Stimulated activated CD4-positive, alpha-beta T cell treated with anti-CD3 and anti-CD28 coated beads, Interleukin-4, amount 100 ng/mL, for 48 hours (primary cell): ENCODE measurements around the gene RAPGEF1.
A peak's percentile ranks its signal among the peaks of the same experiment; 100 is the strongest.
"Not testable (repeated sequence)": the region's sequence is repeated elsewhere in the genome, so short reads cannot be mapped to it uniquely, and the experiment has no call there.

Experiments used
- DNase-seq, 2 donors: peaks; one replicate each; pipeline ENCODE4 v3.0.0-alpha.2; 2020; ENCODE audit warnings: low read depth in 2 of 2

Gene RAPGEF1

DNA sequence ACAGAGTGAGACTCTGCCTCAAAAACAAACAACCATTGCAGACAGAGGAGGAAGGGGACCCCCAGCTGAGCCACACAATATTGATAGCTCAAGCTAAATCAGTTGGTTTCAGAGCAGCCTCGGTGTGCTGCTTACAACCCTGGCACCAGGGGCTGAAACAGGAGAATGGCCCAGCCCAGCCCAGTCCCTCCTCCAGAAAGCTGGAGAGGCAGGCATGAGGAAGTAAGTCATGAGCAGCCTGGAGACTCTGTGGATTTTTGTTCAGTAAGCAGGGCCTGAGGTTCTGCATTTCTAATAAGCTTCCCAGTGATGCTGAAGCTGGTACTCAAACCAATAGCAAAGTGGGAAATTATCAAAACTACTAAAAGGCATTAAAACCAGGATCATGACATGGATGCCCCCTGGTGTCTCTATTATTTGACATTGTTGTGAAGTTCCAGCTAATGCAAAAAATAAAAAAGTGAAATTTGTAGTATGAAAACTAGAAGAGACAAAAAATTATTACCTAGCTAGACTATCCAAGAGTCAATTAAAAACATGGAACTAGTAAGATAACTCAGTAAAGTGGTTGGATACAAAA is 180.4 kb downstream of the RAPGEF1 start:
- no peak for DNase-seq

DNA sequence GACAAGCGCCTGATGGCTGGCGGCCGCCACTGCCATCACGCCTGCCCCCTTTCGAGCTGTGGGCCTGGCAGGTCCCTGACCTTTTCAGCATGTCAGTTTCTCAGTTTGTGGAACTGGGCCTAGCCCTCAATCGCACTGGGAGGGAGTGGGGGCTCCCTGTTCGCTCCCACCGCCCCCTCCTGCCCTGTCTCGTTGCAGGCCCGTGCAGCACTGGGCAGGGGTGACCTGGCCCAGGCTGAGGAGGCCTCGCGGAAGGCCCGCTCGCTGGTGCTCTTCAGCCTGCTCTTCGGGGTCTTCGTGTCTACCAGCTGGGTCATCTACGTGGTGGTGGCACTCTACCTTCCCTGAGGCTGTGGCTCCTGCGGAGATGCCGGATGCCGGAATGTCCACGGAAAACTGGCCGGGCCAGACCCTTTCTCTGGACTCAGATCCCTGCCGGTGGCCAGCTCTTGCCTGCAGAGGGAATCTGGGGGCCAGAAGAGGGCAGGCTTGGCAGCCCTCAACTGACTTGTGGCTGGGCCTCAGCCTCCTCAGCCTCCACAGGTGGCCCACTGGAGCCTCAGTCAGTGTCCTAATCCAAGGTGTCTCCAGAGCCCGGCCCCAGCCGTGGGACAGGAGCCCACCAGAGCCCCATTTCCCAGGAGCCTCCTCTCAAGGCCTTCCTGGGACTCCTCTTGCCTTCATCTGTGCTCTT is 181.9 kb downstream of the RAPGEF1 start:
- DNase-seq, result no peak

DNA sequence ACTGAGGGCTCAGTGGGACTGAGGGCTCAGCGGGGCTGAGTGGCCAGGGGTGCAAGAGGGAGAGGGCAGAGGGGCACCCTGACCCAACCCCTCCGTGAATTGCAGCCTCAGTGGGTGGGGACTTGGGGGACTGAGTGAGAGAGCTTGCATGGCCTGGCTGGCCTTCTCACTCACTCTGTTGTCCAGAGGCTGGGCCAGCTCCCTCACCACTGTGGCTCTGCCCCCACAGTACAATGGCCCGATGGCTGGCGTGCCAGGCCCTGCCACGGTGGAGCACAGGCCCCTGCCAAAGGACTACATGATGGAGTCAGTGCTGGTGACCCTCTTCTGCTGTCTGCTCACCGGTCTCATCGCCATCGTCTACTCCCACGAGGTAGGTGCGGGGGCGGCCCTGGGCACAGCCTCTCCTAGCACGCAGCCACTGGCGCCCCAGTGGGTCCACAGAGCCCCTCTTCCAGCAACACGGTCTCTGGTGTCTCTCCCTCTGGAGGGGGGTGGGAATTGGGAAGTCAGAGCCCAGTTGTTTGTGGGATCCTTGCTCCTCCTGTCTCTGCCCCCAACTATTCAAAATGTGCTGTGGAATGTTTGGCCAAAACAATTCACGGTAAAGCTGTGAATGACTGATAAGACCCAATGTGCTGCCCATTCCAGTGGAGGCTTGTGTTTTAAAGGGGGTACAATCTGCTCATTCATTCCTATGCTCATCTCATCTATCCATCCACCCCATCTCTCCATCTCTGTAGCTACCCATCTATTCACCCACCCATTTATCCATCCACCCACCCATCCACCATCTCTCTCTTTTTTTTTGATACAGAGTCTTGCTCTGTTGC is 183.8 kb downstream of the RAPGEF1 start:
- no peak for DNase-seq

DNA sequence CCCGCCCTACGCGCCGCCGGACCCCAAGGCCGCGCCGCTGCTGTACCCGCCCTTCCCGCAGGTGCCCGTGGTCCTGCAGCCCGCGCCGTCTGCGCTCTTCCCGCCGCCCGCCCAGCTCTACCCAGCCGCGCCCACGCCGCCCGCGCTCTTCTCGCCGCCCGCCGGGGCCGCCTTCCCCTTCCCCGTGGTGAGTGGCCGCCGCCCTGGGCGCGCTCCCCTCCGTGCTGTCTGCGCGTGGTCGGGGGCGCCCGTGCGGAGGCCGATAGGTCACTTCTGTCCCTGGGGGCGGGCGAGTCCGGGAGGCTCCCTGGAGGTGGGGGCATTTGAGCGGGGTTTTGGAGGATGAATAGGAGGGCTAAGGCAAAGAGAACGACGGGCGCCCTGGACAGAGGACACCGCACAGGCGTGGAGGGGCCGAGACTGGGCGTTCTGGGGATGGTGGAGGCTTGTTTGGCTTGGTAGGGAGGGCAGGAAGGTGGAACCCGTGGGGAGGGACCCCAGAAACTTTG is 185.0 kb downstream of the RAPGEF1 start:
- DNase-seq, result no peak

DNA sequence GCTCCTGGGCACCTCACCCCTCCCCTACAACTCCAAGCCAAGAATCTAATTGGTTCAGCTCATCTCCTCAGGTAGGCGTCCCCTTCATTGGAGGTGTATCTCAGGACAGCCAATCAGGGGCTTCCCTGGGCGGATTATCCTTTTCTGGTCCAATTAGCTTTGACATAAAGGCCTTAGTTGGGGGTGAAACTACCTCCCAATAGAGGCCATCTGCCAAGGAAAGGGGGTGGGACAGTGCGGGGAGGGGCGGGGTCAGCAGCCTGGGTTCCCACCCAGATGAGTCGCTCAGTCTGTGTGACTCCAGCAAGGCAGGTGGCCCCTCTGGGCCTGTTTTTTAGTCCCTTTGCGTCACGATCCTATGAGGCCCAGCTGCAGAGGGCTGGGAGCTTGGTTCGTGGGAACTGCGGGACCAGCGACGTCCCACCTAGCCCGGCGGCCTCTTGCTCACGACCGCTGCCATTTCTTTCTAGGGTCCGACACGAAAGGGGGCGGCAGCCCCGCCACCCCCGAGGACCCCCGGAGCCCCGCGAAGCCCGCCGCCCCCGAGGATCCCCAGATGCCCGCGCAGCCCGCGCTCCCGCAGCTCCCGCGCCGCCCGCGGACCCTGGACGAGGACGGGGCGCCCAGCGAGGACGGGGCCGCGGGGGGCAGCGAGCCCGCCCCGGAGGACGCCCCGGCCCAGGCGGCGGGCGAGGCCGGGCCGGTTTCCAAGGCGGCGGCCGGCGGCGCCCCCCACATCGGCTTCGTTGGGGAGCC is 185.6 kb downstream of the RAPGEF1 start:
- DNase-seq, result no peak

DNA sequence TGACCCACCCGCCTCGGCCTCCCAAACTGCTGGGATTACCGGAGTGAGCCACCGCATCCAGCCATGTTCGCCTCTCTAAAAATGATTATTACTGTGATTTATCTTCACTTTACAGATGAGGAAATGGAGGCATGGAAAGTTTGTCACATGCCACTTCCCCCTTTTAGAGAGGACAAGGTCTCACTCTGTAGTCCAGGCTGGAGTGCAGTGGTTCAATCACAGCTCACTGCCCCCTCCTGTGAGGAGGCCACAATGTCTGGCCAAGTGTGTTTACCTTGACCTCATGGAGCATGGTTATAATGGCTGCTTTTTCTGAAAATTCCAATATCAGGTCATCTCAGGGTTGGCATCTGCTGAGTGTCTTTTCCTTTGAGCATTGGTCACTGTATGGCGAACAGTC is 187.8 kb downstream of the RAPGEF1 start:
- no peak for DNase-seq

DNA sequence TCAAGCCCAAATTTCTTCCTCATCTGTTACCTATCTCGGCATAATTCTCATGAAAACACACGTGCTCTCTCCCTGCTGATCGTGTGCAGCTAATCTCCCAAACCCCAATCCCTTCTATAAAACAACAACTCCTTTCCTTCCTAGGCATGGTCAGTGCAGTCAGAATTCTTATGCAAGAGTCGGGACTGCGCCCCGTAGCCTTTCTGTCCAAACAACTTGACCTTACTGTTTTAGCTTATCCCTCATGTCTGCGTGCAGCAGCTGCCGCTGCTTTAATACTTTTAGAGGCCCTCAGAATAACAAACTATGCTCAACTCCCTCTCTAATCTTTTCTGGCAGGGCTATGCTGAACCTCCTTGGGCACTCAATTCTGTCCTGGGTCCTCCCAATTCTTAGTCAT is 189.4 kb downstream of the RAPGEF1 start:
- DNase-seq, result not testable (repeated sequence)

DNA sequence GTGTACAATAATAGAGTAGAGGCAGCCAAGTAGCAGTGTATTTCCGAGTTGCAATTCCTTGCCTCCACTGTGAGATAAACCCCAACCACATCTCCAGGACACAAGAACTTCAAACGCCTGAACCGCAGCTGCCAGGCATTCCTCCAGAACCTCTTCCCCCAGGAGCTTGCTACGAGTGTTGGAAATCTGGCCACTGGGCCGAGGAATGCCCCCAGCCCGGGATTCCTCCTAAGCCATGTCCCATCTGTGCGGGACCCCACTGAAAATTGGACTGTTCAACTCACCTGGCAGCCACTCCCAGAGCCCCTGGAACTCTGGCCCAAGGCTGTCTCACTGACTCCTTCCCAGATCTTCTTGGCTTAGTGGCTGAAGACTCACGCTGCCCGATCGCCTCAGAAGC is 190.7 kb downstream of the RAPGEF1 start:
- DNase-seq, result not testable (repeated sequence)

DNA sequence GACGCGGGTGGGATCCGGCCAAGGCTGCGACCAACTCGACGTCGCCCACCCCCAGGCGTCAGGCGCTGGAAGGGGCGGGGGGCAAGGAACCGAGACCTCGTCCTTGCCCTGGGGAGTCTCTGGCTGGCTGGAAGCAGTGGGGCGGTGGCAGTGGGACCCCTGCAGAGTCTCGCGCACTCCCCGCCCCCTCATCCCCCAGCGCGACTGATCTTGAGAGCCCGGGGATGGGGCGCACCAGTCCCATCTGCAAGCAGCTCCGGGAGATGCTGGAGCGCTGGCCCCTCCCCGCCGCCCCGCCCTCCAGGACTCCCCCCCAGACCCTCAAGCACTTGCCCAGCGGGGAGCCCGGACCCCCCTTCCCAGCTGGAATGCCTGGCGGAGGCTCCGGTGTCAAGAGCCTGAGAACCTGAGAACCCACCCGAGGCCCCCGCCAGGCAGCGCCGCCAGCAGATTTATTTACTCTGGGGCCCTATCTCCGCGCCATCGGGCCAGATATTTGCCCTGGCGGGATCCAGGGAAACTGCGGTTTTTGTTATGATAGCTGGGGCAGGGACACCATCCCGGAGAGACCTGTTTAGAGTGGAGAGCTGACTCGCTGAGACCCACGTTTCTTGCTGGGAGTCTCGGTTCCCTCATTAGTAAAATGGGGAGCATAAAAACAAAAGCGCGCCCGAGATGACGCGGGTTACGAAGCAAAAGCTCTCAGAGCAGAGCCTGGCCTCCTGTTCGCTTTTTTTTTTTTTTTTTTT is 193.4 kb downstream of the RAPGEF1 start:
- DNase-seq, result no peak

DNA sequence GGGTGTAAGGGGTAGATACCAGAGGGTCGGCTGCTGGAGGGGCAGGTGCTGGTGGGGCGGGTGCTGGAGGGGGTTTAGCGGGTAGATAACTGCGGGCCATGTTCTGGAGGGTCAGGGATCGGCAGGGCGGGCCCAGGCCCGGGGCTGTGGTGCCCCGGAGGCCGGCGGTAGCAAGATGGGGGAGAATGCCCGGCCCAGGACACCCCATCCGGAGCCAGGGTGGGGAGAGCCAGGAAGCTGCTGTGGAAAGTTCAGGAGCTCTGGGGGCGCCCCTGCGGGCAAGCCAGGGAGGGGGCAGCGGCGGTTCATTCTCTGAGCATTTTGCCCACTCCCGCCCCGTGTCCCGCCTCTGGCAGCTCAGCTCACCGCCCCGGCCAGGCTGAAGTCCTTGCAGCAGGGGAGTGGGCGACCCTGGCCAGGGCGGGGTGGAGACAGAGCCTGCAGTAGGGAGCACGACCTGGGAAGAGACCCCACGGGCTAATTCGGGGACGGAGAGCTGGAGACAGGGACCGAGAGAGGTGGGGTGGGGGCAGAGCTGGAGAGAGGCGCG is 194.0 kb downstream of the RAPGEF1 start:
- no peak for DNase-seq

DNA sequence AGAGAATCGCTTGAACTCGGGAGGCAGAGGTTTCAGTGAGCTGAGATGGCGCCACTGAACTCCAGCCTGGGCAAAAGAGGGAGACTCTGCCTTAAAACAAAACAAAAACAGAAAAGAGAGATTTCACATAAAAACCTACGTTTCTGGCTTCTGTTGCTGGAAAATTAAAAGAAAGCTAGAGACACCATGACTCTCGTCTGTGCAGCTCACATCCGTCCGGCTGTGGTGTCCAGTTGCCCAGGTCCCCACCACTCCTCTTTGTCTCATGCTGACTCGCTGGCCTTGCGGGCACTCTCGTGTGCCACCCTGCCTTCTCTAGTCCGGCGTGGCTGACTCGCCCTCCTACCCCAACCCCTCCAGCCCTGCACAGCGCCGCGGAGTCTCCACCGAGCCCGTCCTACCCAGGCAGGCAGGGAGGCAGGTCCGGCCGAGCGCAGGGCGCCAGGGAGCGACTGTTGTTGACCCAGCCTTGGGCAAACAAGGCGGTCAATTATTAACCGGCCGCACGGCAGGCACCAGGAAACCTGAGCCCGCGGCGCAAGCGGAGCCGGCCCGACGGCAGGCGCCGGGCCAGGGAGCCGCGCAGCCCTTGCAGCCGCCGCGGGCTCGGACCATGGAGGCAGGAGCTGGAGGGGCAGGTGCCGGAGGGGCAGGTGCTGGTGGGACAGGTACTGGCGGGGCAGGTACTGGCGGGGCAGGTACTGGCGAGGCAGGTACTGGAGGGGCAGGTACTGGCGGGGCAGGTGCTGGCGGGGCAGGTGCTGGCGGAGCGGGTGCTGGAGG is 194.7 kb downstream of the RAPGEF1 start, which contains the start of gene PRRT1B:
Gene PRRT1B (plus strand): TSS at position 521 of the 783 bp plus-strand sequence. CDS start 93 bp downstream, at position 614.
- no peak for DNase-seq

DNA sequence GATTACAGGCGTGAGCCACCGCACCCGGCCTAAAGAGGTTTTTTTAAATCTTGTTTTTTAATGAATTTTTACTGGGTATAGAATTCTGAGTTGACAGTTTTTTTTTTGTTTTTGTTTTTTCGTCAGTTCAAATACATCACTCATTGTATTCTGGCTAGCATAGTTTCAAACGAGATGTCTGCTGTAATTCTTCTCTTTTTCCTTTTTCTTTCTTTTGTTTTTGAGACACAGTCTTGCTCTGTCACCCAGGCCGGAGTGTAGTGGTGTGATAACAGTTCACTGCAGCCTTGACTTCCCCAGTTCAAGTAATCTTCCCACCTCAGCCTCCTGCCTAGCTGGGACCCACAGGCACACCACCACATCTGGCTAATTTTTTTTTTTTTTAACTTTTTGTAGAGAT is 196.7 kb downstream of the RAPGEF1 start:
- DNase-seq, result no peak

DNA sequence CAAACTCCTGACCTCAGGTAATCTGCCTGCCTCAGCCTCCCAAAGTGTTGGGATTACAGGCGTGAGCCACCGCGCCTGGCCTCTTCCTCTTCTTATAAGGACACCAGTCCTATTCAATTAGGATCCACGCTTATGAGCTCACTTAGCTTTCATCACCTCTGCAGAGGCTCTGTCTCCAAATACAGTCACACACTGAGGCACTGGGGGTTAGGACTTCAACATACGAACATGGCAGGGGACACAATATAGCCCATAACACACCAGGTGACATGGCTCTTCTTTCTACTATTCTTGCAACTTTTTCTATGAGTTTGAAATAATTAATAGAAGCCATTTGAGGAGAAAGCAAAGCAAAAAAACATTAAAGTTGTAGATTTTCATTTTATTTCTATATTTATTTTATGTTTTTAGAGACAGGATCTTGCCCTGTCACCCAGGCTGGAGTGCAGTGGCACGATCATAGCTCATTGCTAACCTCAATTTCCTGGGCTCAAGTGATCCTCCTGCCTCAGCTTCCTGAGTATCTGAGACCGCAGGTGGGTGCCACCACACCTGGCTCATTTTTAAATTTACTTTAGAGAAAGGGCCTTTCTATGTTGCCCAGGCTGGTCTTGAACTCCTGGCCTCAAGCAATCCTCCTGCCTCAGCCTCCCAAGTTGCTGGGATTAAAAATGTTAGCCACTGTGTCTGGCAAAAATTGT is 200.5 kb downstream of the RAPGEF1 start:
- DNase-seq, result no peak

DNA sequence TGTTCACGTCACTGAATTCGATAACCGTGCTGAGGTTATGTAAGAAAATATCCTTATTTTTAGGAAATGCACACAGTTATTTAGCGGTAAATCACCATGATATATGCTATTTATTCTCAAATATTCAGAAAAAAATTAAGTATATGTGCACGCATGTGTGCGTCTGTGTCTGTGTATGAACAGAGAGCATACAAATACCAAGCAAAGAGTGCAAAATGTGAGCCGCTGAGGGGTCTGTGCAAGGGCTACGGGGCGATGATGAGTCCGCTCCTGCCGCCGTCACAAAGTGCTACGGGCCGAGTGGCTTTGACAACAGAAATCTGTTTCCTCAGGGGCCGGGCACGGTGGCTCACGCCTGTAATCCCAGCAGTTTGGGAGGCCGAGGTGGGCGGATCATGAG is 201.9 kb downstream of the RAPGEF1 start:
- DNase-seq, result no peak

DNA sequence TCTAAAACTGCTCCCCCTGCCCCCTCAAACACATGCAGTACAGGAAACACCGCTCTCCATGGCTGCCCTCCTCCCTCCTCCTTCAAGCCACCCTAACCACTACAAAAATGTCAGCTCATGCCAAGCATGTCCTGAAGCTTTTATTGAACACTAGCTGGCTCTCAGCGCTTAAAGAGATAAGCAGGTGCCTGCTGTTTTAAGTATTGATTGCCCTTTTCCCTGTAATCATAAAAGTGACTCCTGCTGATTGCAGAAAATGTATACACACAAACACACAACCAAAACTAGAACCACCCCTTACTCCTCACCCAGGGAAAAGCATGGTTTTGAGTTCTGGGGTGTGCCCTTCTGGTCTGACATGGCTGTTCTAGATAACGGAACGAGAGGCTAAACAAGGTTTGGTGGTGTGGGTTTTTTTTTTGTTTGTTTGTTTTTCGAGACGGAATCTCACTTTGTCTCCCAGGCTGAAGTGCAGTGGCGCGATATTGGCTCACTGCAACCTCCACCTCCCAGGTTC is 205.1 kb downstream of the RAPGEF1 start:
- no peak for DNase-seq

DNA sequence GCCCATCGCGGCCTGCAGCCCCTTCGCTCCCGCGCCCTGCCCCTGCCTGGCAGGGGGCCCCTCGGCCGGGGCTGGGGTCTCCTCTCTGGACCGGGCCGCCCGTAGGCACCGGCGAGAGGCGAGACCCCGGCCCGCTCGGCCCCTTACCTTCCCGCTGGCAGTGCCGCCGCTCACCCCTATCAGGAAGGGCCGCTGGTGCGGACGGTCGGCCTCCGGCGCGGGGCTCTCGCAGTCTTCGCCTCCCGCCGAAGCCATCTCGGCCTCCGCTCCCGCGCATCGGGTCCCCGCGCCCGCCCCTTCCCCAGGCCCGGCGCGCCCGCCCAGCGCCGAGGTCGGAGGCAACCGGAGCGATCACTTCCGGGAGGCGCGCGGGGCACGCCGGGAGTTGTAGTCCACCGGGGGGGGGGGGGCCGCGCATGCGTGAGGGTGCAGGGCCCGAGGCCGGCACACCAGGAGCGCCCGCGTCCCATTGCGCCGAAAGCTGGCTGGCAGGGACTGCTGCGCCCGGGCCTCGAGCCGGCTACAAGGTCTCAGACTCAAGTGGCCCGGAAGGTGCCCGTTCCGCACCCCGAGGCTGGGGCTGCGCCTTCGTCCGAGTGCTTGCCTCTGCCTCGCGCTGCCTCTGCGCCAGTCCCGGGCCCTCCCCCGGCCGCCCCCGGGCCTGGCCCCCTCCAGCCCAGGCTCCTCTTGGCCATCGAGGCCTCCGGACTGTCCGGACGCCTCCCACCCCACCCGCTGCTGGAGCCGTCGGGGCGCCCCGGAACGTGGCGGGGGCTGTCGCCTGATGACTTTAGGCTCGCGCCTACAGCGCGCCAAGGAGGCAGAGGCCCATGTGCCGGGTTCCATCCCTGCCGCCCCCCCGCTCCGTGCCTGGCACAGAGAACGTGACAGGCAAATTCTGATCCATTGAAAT is 208.7 kb downstream of the RAPGEF1 start, which contains the start of gene UCK1:
Gene UCK1 (minus strand): TSS at position 344 of the 913 bp plus-strand sequence. CDS start 89 bp downstream, at position 255.
- DNase-seq, result peak; percentile 69 to 73

DNA sequence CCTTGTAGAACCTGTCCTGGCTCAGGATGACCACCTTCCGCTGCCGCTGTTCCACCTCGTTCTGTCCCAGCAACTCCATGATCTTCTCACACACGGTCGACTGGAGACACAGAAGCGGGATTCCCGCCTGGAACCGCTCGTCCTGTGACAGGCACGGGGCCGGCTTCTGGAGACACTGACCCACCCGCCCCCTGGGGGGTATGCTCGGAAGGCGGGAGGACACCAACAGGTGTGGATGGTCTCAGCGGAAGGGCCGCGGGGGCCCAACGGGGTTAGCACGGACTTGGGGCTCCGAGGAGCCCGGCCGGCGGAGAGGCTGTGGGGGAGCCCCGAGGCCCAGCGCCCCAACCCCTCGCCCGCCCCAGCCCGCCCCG is 209.3 kb downstream of the RAPGEF1 start:
- DNase-seq, result no peak
